ENCODE measurements around the gene KIRREL2. TPM values are rescaled to one million over a fixed set of nuclear protein-coding genes. Genes with fewer than 3 reads are reported as not detected.
"Not testable (repeated sequence)": the region's sequence is repeated elsewhere in the genome, so short reads cannot be mapped to it uniquely, and the experiment has no call there.

Gene KIRREL2
- total RNA-seq, 4 donors from 2014 or later: 1.7 TPM; not detected in 3

GRCh38 chr19:35868823-35869326 lies 12.2 kb downstream of the KIRREL2 start:
- TF ChIP-seq CTCF (IDR thresholded peaks at IDR 0.05): no peak
- TF ChIP-seq POLR2A (IDR thresholded peaks at IDR 0.05): no peak
- Histone ChIP-seq H3K27ac (no peak overlapping the region), H3K4me3 (peak overlapping the region; percentile 20 to 56 (median 55)), H3K36me3 (no peaks in the 10 kb centered on the region), H3K27me3 (no peaks in the 10 kb centered on the region), H3K9me3 (no peaks in the 10 kb centered on the region), H3K4me1 (peaks cover 0 to 20% (median 18%) of the 10 kb centered on the region in 4 donors)
- DNase-seq: no peak

- Histone ChIP-seq H3K27ac (no peak overlapping the region), H3K4me1 (peaks cover 0 to 20% (median 18%) of the 10 kb centered on the region in 4 donors), H3K4me3 (peak overlapping the region in 3 of 4 donors; percentile 29 to 56 (median 55)), H3K9me3 (no peaks in the 10 kb centered on the region), H3K36me3 (no peaks in the 10 kb centered on the region), H3K27me3 (no peaks in the 10 kb centered on the region)
- DNase-seq: peak; percentile 65 to 83 (median 67)
- TF ChIP-seq CTCF (IDR thresholded peaks at IDR 0.05) (no peak), POLR2A (IDR thresholded peaks at IDR 0.05) (no peak)
These were observed 12.8 kb downstream of the KIRREL2 start for GRCh38 chr19:35869327-35870123.

GRCh38 chr19:35870124-35870736 lies 13.5 kb downstream of the KIRREL2 start:
- H3K27me3 ChIP-seq, H3K9me3 ChIP-seq, H3K27ac ChIP-seq, DNase-seq, H3K36me3 ChIP-seq: not testable (repeated sequence)
- peaks cover 0 to 20% (median 18%) of the 10 kb centered on the region in 4 donors for H3K4me1 ChIP-seq
- H3K4me3 ChIP-seq: peak overlapping the region in 1 of 4 donors; percentile 55

GRCh38 chr19:35870798-35871197 lies 14.1 kb downstream of the KIRREL2 start:
- no peak for DNase-seq
- H3K27ac ChIP-seq: no peak overlapping the region
- H3K4me3 ChIP-seq: no peak overlapping the region
- H3K4me1 ChIP-seq: peaks cover 0 to 20% (median 18%) of the 10 kb centered on the region in 4 donors
- no peaks in the 10 kb centered on the region for H3K27me3 ChIP-seq
- no peaks in the 10 kb centered on the region for H3K36me3 ChIP-seq
- TF ChIP-seq CTCF (IDR thresholded peaks at IDR 0.05): no peak
- TF ChIP-seq POLR2A (IDR thresholded peaks at IDR 0.05): no peak
- H3K9me3 ChIP-seq: no peaks in the 10 kb centered on the region

- Histone ChIP-seq H3K27me3 (no peaks in the 10 kb centered on the region), H3K4me1 (peaks cover 0 to 20% (median 18%) of the 10 kb centered on the region in 4 donors), H3K4me3 (no peak overlapping the region), H3K36me3 (no peaks in the 10 kb centered on the region), H3K9me3 (no peaks in the 10 kb centered on the region), H3K27ac (no peak overlapping the region)
- DNase-seq: no peak
- TF ChIP-seq POLR2A (IDR thresholded peaks at IDR 0.05): no peak
- TF ChIP-seq CTCF (IDR thresholded peaks at IDR 0.05): no peak
These were observed 14.9 kb downstream of the KIRREL2 start for GRCh38 chr19:35871611-35872010.

- H3K27ac ChIP-seq: no peak overlapping the region
- TF ChIP-seq POLR2A (IDR thresholded peaks at IDR 0.05) (no peak), CTCF (IDR thresholded peaks at IDR 0.05) (no peak)
- no peak overlapping the region for H3K4me3 ChIP-seq
- no peaks in the 10 kb centered on the region for H3K9me3 ChIP-seq
- no peaks in the 10 kb centered on the region for H3K36me3 ChIP-seq
- DNase-seq: no peak
- peaks cover 0 to 20% (median 18%) of the 10 kb centered on the region in 4 donors for H3K4me1 ChIP-seq
- H3K27me3 ChIP-seq: no peaks in the 10 kb centered on the region
These were observed 15.5 kb downstream of the KIRREL2 start for GRCh38 chr19:35872180-35872579.

Measured in Peyer's patch (tissue), 4 donors.